Smooth muscle cell of the brain vasculature (primary cell): ENCODE results near the gene ADPRM.
"Not testable (repeated sequence)": the region's sequence is repeated elsewhere in the genome, so short reads cannot be mapped to it uniquely, and the experiment has no call there.

Source experiments
- DNase-seq: peaks from one replicate; pipeline ENCODE4 v3.0.0-alpha.2; 2012; ENCODE audit warnings: low read depth, low spot score

ADPRM gene

DNA sequence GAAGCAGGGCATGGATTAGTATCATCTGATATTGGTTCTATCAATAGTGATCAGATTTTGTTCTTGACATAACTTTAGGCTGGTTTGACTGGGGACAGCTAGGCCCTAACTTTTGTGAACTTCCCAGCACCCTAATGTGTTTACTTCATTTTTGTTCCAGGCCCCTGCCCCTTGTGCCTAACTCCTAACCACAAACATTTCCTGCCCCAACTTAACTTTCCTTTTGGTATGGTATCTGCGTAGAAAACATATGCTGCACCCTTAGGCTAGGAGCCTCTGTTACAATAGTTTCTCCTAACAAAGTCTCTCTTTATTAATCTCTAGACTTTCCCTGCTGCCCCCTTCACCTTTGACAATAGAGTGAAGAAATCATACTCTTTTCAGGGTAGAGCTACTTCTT is 2.5 kb downstream of the ADPRM start:
- no peak for DNase-seq

DNA sequence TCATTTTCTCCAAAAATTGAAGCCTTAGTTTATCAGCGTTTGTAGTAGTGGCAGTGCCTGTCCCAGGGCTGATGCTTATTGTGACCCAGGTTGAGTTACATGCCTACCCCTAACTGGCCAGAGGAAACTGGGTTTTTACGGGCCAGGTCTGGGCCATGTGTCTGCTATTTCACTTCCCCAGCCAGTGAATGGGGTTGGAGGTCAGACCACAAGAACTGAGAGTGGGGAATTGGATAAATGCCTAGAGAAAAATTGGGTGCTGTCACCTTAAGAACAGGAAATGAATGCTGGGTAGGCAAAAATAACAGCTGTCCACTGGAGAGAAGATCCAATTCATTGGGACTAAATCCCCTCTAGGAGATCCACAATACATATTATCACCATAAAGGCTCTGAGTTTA is 5.2 kb downstream of the ADPRM start:
- DNase-seq = no peak

DNA sequence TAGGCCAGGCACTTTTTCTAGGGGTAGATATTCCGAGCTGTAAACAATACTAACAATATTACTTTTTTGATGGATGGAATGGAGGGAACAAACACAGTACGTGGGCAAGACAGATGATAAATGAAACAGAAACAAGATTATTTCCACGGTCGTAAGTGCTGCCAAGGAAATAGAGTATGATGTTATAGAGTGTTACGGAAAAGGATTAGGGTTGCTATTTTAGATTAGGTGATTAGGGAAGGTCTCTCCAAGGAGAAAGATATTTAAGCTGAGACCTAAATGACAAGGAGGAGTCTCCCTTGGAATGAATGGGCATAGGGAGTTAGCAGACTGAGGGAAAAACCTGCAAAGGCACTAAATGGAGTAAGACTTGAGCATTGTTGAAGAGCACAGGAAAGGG is 8.3 kb downstream of the ADPRM start:
- DNase-seq = no peak

DNA sequence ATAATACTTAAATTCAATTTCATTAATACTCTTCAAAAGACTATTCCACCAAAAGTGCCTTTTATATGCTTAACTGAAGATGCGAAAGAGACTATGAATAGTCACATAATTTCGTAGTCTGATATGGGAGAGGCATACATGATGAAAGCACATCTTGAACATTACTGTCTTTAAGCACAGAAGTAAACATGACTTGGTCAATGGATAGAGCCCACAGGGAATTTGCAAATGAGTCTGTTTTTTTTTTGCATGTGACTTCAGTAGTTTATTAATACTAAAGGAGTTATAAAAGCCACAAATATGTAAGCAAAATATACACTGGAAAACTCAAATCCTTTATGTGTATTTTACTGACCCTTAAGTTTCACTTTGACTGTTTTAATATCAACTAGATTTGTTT is 15.9 kb downstream of the ADPRM start:
- DNase-seq = no peak

DNA sequence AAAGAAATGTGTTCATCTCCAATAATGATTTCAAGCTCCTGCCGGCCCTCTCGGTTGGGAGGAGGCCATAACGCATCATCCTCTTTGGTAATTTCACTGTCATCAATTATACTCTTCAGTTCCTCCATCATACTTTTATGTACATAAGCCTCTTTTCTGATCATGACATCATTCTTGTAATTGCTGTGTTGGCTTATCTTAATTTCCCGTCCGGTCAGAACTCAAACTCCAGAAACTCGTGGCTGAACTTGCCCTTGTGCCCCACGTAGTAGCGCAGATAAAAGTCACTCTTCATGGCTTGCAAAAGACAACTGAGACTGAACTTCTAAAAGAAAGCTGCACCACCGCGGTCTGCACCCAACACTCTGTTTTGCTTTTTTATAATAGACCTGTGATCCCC is 18.8 kb downstream of the ADPRM start:
- DNase-seq = no peak

DNA sequence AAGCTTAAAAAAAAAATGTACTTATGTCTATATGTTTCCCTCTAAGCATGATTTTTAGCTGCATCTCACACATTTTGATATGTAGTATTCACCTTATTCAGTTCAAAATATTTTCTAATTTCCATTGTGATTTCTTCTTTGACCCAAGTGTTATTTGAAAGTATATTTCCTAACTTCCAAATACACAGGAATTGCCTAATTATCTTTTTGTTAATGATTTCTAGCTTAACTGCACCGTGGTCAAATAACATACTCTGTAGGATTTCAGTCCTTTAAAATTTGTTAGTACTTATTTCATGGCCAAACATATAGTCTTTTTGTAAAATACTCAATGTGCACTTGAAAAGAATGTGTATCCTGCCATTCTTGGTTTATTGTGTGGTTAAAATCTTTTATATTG is 21.2 kb downstream of the ADPRM start:
- no peak for DNase-seq

DNA sequence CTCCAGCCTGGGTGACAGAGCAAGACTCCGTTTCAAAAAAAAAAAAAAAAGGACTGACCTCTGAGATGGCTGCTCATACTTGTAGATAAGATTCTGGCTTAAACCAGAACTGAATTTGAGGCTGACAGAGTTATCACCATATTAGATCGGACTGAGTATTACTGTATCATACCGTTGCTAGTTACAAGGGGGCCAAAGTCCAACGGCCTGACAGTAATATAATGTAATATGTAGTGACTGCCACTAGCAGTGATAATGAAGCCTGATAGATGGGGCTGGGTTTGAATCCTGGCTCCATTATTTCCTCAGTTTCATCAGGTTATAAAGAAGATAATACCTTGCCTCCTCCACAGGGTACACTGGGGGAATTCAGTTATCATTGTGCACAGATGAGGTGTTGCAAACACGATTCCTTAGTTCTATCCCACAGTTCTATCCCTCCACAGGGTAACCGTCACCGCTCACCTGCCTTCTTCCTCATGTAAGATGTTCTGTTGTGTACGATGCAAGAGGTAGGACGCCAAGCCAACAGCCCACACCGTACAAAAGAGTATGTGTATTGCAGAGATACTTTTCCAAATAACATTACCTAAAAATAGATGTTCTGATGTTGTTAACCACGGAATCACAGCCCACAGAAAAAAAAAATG is 27.3 kb downstream of the ADPRM start:
- DNase-seq = no peak

DNA sequence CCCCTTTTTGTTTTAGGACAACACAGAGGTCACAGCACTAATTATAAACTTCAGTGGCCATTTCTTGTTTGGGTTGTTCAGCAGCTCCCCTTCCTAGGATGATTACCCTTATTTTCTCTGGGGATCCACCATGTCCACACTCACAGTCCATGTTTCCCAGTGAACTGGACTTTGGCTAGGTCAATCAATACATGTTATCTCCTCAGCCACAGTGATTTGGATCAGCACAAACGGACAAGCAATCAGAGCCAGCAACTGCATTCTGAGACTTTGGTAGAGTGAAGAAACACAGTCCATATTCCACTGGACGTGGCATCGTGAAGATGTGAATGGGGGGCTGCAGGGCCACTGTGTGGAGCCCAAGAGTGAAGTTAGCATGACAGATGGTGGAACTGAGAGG is 27.9 kb downstream of the ADPRM start:
- DNase-seq = no peak

DNA sequence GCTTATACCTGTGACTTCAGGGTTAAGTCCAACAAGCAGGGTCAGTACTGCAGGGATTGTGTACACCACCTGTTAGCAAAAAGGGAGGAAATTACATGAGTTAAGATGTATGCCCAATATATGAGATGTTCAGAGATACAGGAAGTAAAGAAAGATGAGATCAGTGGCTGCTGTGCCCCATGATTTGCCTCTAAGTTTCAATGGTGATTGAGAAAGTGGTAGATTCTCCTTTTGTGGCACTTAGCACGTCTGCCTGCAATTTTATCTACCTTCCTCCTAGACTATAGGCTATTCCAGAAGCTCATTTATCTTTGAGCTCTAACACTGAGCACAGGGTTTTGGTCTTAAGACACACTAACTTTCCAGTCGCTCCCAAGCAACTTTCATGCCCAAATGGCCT is 28.8 kb downstream of the ADPRM start:
- DNase-seq = no peak

DNA sequence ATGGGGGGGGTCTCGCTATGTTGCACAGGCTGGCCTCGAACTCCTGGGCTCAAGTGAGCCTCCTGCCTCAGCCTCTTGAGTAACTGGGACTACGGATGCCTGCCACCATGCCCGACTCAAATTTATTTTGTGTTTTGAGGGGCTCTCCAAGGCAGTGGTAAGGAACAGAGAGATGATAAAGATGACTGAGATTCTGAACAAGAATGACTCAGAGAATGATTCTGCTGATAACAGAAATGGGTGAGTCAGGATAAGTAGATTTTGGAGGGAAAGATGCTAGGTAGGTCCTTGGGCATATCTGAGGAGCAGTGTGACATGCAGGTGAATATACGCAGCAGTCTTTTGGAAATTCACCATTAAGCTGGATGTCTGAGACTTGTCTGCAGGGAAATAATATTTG is 29.8 kb downstream of the ADPRM start:
- no peak for DNase-seq

DNA sequence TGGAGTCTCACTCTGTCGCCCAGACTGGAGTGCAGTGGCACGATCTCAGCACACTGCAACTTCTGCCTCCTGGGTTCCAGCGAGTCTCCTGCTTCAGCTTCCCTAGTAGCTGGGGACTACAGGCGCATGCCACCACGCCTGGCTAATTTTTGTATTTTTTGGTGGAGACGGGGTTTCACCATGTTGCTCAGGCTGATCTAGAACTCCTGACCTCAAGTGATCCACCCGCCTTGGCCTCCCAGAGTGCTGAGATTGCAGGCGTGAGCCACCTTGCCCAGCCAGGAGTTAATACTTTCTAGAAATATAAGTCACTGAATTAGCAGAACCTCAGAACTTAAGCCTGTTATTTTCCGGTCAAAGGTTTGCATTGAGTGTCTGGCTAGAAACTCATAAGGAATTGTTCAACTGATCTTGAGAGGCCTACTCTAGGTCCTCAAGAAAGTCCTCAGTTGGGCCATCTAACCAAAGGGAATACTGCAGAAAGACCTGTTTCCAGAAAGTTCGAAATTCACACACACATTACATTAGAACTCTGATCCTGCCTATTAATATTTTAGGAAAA is 31.0 kb downstream of the ADPRM start:
- DNase-seq = no peak

DNA sequence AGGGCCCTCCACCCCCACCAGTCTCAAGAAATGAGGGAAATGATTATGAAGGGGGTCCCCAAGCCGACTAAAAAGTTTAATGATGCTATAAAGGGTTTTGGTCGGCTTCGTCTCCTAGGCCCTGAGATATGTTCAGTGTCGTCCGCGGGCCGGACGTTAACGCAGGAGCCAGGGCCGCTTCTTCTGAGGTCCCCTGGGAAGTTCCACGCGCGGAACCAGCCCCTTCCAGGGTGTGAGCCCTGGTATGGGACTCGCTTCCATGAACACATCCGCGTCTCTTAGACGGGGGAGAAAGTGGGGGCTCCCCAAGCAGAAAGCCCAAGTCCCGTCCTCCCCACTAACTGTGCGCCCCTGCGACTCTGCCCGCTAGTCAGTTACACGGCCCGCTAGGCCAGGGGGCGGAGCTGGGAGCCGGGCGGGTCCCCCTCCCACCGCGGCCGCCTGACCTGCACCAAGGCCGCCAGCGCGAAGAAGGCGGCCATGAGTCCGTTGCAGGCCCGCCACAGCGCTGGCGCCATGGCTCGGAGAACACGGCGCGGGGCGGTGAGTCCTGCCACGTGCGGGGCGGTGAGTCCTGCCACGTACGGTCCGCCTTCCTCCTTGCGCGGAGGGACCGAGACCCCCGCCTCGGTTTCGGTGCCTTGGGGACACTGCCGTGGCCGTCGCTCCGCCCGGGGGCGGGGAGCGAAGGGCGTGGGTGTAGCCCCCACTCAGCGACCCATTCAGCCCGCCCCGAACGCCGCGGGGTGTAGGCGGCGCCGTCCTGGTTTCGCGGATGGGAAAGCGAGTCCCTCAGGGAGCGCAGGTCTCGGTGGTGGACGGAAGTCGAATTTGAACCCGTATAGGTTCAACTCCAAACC is 32.2 kb downstream of the ADPRM start, which contains the start of gene TMEM220:
Gene TMEM220 (minus strand): TSS at position 690 of the 860 bp plus-strand sequence. CDS start 172 bp downstream, at position 518.
- peak; percentile 31 for DNase-seq

DNA sequence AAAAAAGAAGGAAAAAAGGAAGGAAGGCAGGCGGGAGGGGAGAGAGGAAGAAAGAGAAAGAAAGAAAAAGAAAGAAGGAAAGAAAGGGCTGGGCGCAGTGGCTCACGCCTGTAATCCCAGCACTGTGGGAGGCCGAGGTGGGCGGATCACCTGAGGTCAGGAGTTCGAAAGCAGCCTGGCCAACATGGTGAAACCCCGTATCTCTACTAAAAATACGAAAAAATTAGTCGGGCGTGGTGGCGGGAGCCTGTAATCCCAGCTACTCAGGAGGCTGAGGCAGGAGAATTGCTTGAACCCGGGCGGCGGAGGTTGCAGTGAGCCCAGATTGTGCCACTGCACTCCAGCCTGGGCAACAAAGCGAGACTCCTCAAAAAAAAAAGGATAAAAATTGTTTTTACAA is 32.9 kb downstream of the ADPRM start:
- DNase-seq = not testable (repeated sequence)

DNA sequence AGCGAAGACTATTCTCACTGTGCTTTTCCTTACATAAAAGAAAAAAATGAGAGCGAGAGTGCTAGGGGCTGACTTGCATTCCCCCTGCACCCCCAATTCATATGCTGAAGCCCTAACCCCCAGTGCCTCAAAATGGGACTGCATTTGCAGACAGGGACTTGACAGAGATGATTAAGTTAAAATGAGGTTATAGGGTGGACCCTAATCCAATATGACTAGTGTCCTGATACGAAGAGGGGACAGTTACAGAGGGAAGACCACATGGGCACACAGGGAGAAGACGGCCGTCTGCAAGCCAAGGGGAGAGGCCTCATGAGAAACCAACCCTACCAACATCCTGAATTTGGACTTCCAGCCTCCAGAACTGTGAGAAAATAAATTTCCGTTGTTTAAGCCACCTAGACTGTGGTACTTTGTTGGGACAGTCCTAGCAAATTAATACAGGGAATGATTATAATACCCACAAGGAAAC is 34.0 kb downstream of the ADPRM start:
- DNase-seq = no peak

DNA sequence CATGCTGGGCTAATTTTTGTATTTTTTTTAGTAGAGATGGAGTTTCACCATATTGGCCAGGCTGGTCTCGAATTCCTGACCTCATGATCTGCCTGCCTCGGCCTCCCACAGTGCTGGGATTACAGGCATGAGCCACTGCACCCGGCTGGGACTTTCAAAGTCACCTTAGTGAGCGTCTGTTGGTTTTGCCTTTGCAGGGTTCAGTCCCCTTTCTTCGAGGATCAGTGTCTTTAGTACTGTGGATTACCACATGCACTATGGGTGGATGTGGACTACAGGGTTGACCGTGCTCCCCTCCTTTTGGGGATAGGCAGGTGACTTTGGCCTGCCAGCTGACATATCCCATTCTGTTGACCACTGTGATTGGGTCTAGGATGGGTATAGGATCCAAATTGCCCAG is 34.7 kb downstream of the ADPRM start:
- not testable (repeated sequence) for DNase-seq

DNA sequence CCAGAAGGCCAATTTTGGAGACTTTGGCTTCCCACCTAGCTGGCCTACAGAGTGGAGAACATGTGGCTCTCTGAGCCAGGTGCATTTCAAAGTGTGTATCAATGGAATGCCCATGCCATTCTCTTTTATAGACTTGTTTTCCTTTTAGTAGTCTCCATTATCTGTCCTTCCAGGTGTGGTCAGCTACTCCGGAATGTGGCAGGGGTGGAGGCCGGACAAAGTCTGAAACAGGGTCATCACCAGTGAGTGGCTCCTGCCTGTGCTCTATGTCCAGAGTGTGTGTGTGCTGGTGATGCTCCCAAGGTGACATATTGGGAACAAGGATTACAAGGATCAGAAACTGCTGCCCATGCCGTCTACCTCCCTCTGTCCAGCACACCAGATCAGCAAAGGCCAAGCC is 36.3 kb downstream of the ADPRM start:
- no peak for DNase-seq

DNA sequence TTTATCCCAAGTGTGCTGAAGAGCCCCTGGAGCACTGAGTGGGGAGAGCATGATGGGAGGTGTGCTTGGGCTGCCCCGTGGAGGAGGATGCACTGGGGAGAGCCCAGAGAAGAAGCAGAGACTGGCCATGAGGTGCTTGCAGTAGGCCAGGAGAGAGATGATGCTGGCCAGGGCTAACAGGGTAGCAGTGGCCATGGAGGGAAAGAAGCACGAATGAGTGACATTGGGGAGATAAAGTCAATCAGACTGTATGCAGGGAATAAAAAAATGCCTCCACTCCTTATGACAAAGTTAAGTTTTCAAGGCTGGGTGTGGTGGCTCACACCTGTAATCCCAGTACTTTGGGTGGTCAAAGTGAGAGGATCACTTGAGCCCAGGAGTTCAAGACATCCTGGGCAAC is 37.9 kb downstream of the ADPRM start:
- no peak for DNase-seq

DNA sequence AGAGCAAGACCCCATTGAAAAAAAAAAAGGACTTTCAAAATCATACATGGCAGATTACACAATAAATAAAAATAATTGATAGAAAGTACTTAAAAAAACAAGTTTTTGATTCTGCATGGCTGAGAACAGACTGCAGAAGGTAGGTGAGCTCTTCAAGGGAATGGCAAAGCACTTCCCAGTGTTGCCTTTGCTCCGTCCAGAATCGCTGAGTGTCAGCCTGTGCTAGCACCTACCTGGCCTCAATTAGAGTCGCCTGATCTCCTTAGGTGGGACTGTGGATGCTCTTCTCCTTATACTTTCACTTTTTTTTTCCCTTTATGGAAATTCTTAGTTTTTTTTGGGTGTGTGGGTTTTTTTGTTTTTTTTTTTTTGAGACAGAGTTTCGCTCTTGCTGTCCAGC is 38.4 kb downstream of the ADPRM start:
- no peak for DNase-seq

DNA sequence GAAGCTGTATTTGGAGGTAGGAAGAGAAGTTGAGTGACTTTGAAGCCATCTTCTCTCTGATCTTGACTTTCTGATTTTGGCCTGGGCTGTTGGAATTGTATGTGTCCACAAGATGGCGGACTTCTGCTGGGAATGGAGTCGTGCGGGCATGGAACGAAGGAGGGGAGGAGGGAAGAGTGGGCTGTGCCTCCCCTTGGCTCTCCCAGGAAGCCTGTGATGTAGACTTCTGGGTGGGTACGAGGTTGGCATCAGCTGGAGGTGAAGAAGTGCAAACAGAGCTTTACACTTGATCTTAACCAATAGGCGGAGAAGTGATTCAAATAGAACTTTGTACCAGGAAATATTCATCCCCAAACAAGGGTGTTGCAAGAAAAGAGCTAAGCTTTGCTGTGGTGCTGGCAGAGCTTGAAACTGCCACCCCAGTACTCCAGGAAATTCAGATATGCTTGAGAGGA is 39.8 kb downstream of the ADPRM start:
- DNase-seq = no peak

DNA sequence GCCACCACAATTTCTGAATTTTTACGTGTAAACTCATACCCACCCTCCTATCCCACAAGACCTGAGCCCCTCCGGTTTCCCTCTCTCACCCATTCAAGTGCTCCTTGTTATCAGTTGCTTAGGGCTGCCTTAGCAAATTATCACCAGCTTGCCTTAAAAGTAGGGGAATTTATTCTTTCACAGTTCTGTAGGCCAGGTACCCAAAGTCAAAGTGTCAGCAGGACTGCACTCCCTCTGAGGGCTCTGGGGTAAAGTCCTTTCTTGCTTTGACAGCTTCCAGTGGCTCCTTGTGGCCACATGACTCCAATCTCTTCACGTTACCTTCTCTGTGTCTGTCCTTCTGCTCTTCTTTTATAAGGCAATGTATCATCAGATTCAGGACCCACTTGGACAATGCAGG is 40.3 kb downstream of the ADPRM start:
- no peak for DNase-seq

DNA sequence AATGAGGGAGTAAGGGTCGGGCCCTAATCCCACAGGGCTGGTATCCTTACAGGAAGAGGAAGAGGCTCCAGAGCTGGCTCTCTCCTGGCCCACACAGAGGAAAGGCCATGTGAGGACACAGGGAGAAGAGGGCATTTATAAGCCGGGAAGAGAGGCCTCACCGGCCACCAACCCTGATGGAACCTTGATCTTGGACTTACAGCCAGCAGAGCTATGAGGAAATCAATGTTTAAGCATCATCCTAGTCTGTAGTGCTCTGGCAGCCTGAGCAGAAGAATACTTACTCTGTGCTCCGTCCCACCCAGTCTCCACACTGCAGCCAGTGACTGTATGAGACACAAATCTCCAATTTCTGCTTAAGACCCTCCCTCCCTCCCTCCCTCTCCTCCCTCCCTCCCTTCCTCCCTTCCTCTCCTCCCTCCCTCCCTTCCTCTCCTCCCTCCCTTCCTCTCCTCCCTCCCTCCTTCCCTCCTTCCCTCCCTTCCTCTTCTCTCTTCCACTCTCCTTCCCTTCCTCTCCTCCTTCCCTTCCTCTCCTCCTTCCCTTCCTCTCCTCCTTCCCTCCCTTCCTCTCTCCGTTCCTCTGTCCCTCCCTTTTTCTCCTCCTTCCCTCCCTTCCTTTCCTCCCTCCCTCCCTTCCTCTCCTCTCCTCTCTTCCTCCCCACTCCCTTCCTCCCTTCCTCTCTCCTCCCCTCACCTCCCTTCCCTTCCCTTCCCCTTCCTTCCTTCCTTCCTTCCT is 41.3 kb downstream of the ADPRM start:
- no peak for DNase-seq

DNA sequence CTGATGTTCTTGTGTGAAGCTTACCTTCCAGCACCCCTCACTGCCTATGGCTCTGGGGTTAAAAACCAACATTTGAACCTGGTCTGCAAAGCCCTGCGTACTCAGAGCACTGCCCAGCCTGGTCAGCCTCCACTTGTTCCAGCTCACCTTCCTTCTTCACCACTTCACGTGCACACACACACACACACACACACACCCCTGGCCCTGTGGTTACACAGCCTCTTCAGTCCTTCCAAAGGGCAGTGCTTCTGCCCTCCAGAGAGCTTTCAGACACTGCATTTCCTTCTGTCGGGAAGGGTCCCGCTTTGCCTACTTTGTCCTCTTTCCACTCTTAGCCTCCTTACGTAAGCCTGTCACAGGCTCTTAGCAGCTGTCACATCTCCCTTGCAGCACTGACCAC is 42.0 kb downstream of the ADPRM start:
- DNase-seq = no peak
